Astrocyte (in vitro differentiated cells and primary cell): ENCODE measurements around the gene DCDC1. TPM values are rescaled to one million over a fixed set of nuclear protein-coding genes. Genes with fewer than 3 reads are reported as not detected.

ENCODE experiments used
- DNase-seq: peaks from one replicate; pipeline ENCODE4 v3.0.0-alpha.2; 2010; ENCODE audit warnings: low read depth
- FAIRE-seq: peaks from 2 replicates; lab custom pipeline; 2011; peaks lifted over from hg19 to GRCh38; lab: Jason Lieb, UNC
- H2AFZ ChIP-seq: 2 replicates; pipeline ENCODE4 v1.6.0; 2012; ENCODE audit warnings: low read depth, low read length, inconsistent platforms
- H3K27ac ChIP-seq: 2 replicates; pipeline ENCODE4 v1.5.1; 2011; ENCODE audit warnings: low read depth, low read length, inconsistent platforms
- H3K27me3 ChIP-seq: 2 replicates; pipeline ENCODE4 v1.6.0; 2011; ENCODE audit warnings: low read length, inconsistent platforms; ENCODE audit not compliant: insufficient read depth
- H3K36me3 ChIP-seq: 2 replicates; pipeline ENCODE4 v1.5.1; 2011; ENCODE audit warnings: low read length, inconsistent platforms; ENCODE audit not compliant: insufficient read depth
- H3K4me1 ChIP-seq: 2 replicates; pipeline ENCODE4 v1.5.1; 2011; ENCODE audit warnings: low read length, inconsistent platforms; ENCODE audit not compliant: insufficient read depth
- H3K4me2 ChIP-seq: 2 replicates; pipeline ENCODE4 v1.6.0; 2012; ENCODE audit warnings: low read length, inconsistent platforms
- H3K4me3 ChIP-seq: 2 replicates; pipeline ENCODE4 v1.5.1; 2011; ENCODE audit warnings: low read depth, mild to moderate bottlenecking, low read length, inconsistent platforms; ENCODE audit not compliant: insufficient read depth
- H3K79me2 ChIP-seq: 2 replicates; pipeline ENCODE4 v1.6.0; 2012; ENCODE audit warnings: mild to moderate bottlenecking, low read length, inconsistent platforms; ENCODE audit not compliant: insufficient read depth
- H3K9ac ChIP-seq: 2 replicates; pipeline ENCODE4 v1.6.0; 2012; ENCODE audit warnings: mild to moderate bottlenecking, low read length, inconsistent platforms
- H3K9me3 ChIP-seq: 2 replicates; pipeline ENCODE4 v1.5.1; 2012; ENCODE audit warnings: low read depth, mild to moderate bottlenecking, low read length, inconsistent platforms; ENCODE audit not compliant: insufficient read depth
- H4K20me1 ChIP-seq: 2 replicates; pipeline ENCODE4 v1.6.0; 2012; ENCODE audit warnings: low read length, inconsistent platforms; ENCODE audit not compliant: insufficient read depth
- H3K27ac Mint-ChIP-seq: one replicate; pipeline ENCODE4 v1.8.0; 2021; ENCODE audit warnings: mild to moderate bottlenecking, mixed read lengths; ENCODE audit not compliant: unreplicated experiment
- H3K27me3 Mint-ChIP-seq: one replicate; pipeline ENCODE4 v1.8.0; 2021; ENCODE audit warnings: low read depth, mixed read lengths; ENCODE audit not compliant: unreplicated experiment
- H3K36me3 Mint-ChIP-seq: one replicate; pipeline ENCODE4 v1.8.0; 2021; ENCODE audit warnings: low read depth, mixed read lengths; ENCODE audit not compliant: unreplicated experiment
- H3K4me1 Mint-ChIP-seq: one replicate; pipeline ENCODE4 v1.8.0; 2021; ENCODE audit warnings: low read depth, mixed read lengths; ENCODE audit not compliant: unreplicated experiment
- H3K4me3 Mint-ChIP-seq: one replicate; pipeline ENCODE4 v1.8.0; 2021; ENCODE audit warnings: mild to moderate bottlenecking, moderate library complexity, mixed read lengths; ENCODE audit not compliant: unreplicated experiment
- H3K9me3 Mint-ChIP-seq: one replicate; pipeline ENCODE4 v1.8.0; 2021; ENCODE audit warnings: mild to moderate bottlenecking, mixed read lengths; ENCODE audit not compliant: unreplicated experiment
- EZH2 ChIP-seq: IDR thresholded peaks from 2 replicates; pipeline ENCODE4 v1.6.1; 2012; ENCODE audit warnings: mild to moderate bottlenecking, low read length, inconsistent platforms; ENCODE audit not compliant: insufficient read depth
- total RNA-seq: library from RNA; stranded (reverse); gene quantifications from 2 replicates; pipeline ENCODE4 v1.2.1, GENCODE V29; 2021
- TF ChIP-seq, protein P1 (sequence below): IDR thresholded peaks from 2 replicates; pipeline ENCODE4 v1.5.1; 2011; ENCODE audit warnings: low read depth, mild to moderate bottlenecking, inconsistent platforms, low read length, moderate library complexity; ENCODE audit not compliant: insufficient read depth

Gene DCDC1
- total RNA-seq, 1 donor from 2014 or later, result 1.4 TPM

DNA sequence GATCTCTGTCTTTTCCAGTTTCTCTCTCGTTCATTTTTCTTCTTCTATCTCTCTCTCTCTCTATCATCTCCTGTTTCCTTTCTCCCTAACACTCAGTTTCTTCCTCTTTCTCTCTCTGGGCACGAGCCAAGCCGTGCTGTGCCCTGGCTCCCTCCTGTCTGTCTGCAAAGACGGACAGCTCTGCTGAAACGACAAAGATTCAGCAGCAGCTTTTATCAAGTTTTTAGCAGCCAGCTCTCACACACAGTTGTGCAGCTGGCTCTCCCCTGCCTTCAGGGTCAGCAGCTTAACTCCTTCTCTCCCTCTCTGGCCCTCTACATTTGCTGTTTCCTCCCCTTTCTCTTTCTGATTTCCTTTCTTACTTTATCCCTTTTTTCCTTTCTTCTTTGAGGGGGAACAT lies 431.4 kb downstream of the DCDC1 start:
- Mint-ChIP-seq H3K36me3 (no peaks in the 10 kb centered on the region), H3K4me3 (no peak overlapping the region), H3K27me3 (no peaks in the 10 kb centered on the region), H3K27ac (no peak overlapping the region), H3K9me3 (peaks cover 9% of the 10 kb centered on the region), H3K4me1 (no peaks in the 10 kb centered on the region)
- no peak overlapping the region for H3K27ac ChIP-seq
- H3K4me2 ChIP-seq, result no peak overlapping the region
- H3K9me3 ChIP-seq, result no peaks in the 10 kb centered on the region
- H3K4me3 ChIP-seq, result no peak overlapping the region
- H3K36me3 ChIP-seq, result no peaks in the 10 kb centered on the region
- no peaks in the 10 kb centered on the region for H3K79me2 ChIP-seq
- no peak for DNase-seq
- no peak overlapping the region for H2AFZ ChIP-seq
- H3K9ac ChIP-seq, result no peak overlapping the region
- no peaks in the 10 kb centered on the region for H4K20me1 ChIP-seq
- peaks cover 11% of the 10 kb centered on the region for H3K4me1 ChIP-seq
- FAIRE-seq, result no peak
- TF ChIP-seq EZH2, result no peak
- TF ChIP-seq, protein P1, sequence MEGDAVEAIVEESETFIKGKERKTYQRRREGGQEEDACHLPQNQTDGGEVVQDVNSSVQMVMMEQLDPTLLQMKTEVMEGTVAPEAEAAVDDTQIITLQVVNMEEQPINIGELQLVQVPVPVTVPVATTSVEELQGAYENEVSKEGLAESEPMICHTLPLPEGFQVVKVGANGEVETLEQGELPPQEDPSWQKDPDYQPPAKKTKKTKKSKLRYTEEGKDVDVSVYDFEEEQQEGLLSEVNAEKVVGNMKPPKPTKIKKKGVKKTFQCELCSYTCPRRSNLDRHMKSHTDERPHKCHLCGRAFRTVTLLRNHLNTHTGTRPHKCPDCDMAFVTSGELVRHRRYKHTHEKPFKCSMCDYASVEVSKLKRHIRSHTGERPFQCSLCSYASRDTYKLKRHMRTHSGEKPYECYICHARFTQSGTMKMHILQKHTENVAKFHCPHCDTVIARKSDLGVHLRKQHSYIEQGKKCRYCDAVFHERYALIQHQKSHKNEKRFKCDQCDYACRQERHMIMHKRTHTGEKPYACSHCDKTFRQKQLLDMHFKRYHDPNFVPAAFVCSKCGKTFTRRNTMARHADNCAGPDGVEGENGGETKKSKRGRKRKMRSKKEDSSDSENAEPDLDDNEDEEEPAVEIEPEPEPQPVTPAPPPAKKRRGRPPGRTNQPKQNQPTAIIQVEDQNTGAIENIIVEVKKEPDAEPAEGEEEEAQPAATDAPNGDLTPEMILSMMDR, result no peak
- H3K27me3 ChIP-seq, result no peaks in the 10 kb centered on the region

GRCh38 chr11:30936491-30936890 lies 433.0 kb downstream of the DCDC1 start:
- H3K4me1 Mint-ChIP-seq, result no peaks in the 10 kb centered on the region
- Histone ChIP-seq H3K79me2 (no peaks in the 10 kb centered on the region), H3K4me2 (peak overlapping the region; percentile 66), H3K9ac (peak overlapping the region; percentile 26), H3K36me3 (no peaks in the 10 kb centered on the region), H3K9me3 (no peaks in the 10 kb centered on the region), H3K4me1 (peaks cover 11% of the 10 kb centered on the region), H4K20me1 (no peaks in the 10 kb centered on the region), H2AFZ (no peak overlapping the region), H3K27me3 (no peaks in the 10 kb centered on the region), H3K4me3 (no peak overlapping the region), H3K27ac (peak overlapping the region; percentile 48)
- H3K27me3 Mint-ChIP-seq, result no peaks in the 10 kb centered on the region
- no peak for TF ChIP-seq EZH2
- TF ChIP-seq, protein P1, result no peak
- no peaks in the 10 kb centered on the region for H3K36me3 Mint-ChIP-seq
- H3K27ac Mint-ChIP-seq, result no peak overlapping the region
- H3K4me3 Mint-ChIP-seq, result no peak overlapping the region
- DNase-seq, result peak; percentile 57
- FAIRE-seq, result peak; percentile 47
- peaks cover 9% of the 10 kb centered on the region for H3K9me3 Mint-ChIP-seq

GRCh38 chr11:30935861-30936260 lies 433.7 kb downstream of the DCDC1 start:
- H3K36me3 Mint-ChIP-seq, result no peaks in the 10 kb centered on the region
- H3K4me3 Mint-ChIP-seq, result no peak overlapping the region
- no peak for FAIRE-seq
- peak; percentile 48 for DNase-seq
- no peaks in the 10 kb centered on the region for H3K9me3 ChIP-seq
- TF ChIP-seq, protein P1, result no peak
- TF ChIP-seq EZH2, result no peak
- peaks cover 9% of the 10 kb centered on the region for H3K9me3 Mint-ChIP-seq
- no peak overlapping the region for H3K4me3 ChIP-seq
- peak overlapping the region; percentile 66 for H3K4me2 ChIP-seq
- no peaks in the 10 kb centered on the region for H3K79me2 ChIP-seq
- no peaks in the 10 kb centered on the region for H3K36me3 ChIP-seq
- no peak overlapping the region for H3K9ac ChIP-seq
- H2AFZ ChIP-seq, result no peak overlapping the region
- no peak overlapping the region for H3K27ac Mint-ChIP-seq
- H3K27me3 Mint-ChIP-seq, result no peaks in the 10 kb centered on the region
- H3K4me1 ChIP-seq, result peaks cover 11% of the 10 kb centered on the region
- H3K27me3 ChIP-seq, result no peaks in the 10 kb centered on the region
- no peaks in the 10 kb centered on the region for H3K4me1 Mint-ChIP-seq
- no peaks in the 10 kb centered on the region for H4K20me1 ChIP-seq
- H3K27ac ChIP-seq, result no peak overlapping the region
